Stimulated activated CD8-positive, alpha-beta memory T cell treated with anti-CD3 and anti-CD28 coated beads, Interleukin-12 subunit alpha, Interleukin-12 subunit beta, amount 100 ng/mL, for 1 hour (primary cell): Measurements from ENCODE around the gene PRKAG3.
"Not testable (repeated sequence)": the region's sequence is repeated elsewhere in the genome, so short reads cannot be mapped to it uniquely, and the experiment has no call there.

Source experiments
- DNase-seq: peaks from one replicate; pipeline ENCODE4 v3.0.0-alpha.2; 2020; ENCODE audit warnings: low read depth

Gene PRKAG3

DNA sequence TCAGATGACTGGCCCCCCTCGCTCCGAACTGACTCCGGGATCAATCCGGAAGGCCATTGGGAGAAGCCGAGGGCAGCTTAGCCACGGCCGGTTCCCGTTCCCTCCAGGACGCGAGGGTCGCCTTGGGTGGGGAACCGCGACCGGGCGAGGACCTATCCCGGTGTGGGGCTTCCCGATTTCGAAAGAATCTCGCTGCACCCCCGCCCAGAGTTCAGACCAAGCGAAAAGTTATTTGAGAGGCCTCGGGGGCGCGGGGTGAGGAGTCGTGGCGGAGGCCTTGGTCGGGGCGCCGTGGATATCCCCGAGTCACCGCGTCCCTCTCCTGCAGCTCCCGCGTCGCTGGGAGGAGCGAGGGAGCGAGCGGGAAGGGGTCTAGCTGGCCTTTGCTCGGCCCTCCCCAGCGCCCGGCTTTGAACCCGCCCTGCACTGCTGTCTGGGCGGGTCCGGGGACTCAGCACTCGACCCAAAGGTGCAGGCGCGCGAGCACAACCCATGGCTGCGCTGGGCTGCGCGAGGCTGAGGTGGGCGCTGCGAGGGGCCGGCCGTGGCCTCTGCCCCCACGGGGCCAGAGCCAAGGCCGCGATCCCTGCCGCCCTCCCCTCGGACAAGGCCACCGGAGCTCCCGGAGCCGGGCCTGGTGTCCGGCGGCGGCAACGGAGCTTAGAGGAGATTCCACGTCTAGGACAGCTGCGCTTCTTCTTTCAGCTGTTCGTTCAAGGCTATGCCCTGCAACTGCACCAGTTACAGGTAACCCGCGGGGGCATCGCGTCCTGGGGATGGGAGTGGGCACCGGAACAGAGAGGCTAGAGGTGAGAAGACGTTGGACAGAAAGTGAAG lies 49.7 kb downstream of the PRKAG3 start, which contains the start of gene CYP27A1:
Gene CYP27A1, plus strand, starts transcription at position 457 of the 837 bp plus-strand sequence. Its CDS starts 36 bp downstream, at position 493.
- no peak for DNase-seq

DNA sequence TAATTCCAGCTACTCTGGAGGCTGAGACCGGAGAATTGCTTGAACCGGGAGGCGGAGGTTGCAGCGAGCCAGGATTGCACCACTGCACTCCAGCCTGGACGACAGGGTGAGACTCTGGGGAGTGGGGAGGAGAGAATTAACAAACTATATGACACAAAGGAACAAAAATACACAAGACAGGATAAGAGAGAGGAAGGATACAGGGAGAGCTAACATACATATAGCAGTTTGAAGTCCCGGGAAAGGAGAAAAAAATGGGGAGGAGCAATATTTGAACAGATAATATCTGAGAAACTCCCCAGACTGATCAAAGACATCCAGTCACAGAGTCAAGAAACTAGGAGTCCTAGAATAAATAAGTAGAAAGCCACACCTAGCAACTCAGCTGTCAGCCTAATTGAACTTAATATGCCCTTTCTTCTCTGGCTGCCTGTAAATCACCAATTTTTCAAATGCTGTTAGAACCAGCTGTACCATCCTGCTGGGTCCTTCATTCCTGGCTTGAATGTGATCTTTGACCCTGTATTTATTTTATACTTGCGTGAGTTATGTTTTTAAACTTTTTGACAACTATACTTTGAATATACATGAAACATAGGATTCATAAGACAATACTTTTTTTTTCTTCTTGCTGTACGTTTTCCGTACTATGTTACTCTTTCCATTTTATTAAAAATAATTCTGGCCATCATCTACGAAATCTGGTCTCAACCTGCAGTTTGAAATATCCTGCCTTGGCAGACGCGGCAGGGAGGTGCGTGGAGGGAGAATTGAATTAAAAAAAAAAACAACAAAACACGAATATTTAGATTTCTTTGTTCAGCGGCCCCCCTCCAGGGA lies 50.5 kb downstream of the PRKAG3 start:
- no peak for DNase-seq

DNA sequence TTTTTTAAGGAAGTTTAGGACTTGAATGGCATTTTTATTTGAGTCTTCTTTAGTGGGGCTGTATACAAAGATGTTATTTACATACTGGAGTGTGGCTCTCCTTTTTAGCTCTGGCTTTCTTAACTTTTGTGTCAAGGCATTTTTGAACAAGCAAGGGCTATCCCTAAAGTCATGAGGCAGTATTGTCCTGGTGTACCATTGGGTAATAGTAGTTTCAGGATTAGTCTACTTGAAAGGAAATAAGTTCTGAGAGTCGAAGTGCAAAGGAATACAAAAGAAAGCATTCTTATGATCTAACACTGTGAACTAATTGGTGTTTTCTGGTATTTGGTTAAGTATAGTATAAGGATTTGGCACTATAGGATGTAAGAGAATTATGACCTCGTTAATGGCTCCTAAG lies 51.6 kb downstream of the PRKAG3 start:
- DNase-seq, result no peak

- DNase-seq, result no peak
Measured at GRCh38 chr2:218777276-218777990, 54.2 kb downstream of the PRKAG3 start.

DNA sequence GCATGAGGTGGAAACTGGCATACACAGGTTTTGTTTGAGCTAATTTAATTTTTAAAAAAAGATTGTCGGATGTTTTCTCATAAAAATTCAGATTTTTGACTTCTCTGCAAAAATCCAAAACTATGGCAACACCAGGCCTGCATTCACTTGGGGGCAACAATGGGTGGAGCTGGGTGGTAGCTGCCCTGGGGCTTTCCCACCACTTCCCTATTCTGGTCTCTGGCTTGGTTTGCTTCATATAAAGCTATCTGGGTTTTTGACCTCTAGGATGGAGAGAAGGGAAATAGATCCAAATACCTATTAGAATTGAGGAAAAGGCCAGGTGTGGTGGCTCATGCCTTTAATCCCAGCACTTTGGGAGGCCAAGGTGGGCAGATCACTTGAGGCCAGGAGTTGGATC lies 55.1 kb downstream of the PRKAG3 start:
- DNase-seq, result no peak

DNA sequence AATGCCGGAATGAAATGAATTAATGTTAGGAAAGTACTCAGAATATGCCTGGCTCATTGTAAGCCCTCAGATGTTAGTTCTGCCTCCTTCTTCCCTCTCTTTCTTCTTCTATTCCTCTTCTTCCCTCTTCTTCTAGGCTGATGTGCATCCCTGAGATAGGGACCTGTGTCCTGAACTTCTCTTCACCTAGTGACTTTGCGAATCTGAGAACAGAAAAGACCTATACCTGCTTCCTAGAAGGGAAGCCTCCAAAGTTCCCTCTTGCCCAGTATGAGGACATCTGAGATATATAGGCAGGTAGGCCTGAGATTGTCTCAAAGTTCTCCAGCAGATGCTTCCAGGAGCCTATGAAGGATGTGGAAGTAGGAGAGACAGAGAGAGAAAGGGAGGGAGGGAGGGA lies 57.7 kb downstream of the PRKAG3 start:
- no peak for DNase-seq

- not testable (repeated sequence) for DNase-seq
Measured at GRCh38 chr2:218772759-218773158, 58.8 kb downstream of the PRKAG3 start.
